Measurements from ENCODE around the gene RASSF5. TPM values are rescaled to one million over a fixed set of nuclear protein-coding genes. Genes with fewer than 3 reads are reported as not detected.
A peak's percentile ranks its signal among the peaks of the same experiment; 100 is the strongest.

RASSF5 gene
- total and polyA plus RNA-seq, 9 of the 15 experiments (the other 6 are each of a cell fraction or from before 2014, with no cell fraction given), result 6.1 to 41.0 (median 25.2) TPM

DNA sequence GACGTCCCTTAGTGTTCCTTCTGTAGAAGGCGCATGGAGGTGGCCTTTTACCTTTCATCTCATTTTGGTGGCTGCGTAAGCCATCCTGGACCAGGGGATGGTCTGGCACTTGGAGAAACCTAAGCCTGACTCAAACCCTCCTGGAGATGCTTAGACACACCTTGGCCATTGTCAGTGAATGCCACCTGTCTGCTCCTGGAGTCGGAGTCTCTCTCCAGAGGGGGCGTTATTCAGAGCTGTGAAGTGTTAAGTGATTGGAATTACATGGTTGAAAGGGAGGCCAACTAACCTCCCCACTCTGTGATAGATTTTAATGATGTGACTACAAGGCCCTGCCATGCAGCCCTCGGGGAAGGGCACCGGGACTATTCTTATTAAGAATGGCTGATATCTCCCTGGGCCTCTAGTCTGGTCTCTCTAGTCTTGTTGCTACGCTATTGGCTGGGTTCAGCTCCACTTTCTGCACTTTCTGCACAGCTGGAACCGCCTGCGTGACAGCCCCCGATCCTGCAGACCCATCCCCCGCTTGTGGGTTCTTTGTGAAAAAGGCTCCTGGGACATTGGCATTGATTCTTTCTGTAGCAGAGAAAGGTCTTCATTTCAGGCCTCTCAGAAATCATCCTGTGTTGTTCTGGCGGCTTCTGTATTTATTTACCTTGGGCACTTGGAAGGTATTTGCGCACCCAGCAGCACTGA lies 4.2 kb downstream of the RASSF5 start (continued):
- TF ChIP-seq, protein P1, sequence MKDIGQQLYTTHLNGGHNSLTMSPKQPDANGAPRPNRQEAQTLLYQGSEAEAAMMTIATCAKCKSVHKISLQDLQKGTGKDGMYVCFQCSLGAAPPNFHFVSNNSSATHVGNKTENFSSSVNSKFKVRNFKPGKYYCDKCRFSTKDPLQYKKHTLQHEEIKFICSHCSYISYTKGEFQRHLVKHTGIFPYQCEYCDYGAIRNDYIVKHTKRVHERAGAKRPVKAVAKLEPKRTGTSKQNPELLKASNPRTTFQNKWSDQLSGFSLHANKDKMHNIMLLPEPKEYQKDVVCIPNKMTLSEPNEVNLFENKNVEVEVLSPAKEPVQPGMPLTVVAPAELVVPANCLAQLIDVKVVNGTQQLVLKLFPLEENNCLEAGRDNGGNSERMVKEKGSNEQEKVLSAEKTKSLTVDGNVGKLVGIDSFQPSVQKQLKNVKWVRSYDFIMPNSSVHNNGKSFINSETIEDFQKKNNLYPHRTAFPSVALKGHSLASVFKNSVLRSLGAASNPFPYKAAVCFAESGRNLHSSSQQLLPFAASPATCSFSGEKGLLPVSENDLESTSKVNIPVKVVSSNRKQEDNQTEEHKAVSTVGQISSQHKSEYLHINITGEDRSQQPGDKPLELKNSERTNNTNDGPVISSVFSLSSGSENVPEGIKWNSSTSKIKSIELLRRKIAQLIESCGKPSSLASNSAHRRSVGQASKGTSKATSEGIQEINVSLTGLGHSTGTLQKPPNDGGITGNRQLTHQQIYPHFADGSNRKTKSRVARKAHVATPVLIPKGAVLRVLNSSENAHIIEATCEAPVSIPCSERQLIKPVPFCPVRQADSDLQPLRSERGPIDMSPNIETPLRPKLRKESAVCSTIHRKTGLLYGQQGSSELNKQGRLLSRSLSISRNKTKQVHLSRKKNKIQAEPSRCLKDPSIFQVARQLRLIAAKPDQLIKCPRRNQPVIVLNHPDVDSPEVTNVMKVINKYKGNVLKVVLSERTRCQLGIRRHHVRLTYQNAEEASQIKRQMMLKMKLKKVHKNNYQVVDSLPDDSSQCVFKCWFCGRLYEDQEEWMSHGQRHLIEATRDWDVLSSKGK (CRISPR knock-in tag; IDR thresholded peaks at IDR 0.05), result no peak
- TF ChIP-seq MYC (IDR thresholded peaks at IDR 0.05; ENCODE audit: low read depth, low read length), result no peak
- TF ChIP-seq MYC (CRISPR knock-in tag; IDR thresholded peaks at IDR 0.05; ENCODE audit: borderline replicate concordance, low read depth), result no peak
- peak; percentile 50; the same call in 1 of the 2 replicates for TF ChIP-seq FOXK1 (CRISPR knock-in tag; IDR thresholded peaks at IDR 0.05; ENCODE audit: borderline replicate concordance)
- TF ChIP-seq RFX7 (CRISPR knock-in tag; IDR thresholded peaks at IDR 0.05), result no peak
- TF ChIP-seq XRCC3 (IDR thresholded peaks at IDR 0.05), result no peak
- TF ChIP-seq, protein P2, sequence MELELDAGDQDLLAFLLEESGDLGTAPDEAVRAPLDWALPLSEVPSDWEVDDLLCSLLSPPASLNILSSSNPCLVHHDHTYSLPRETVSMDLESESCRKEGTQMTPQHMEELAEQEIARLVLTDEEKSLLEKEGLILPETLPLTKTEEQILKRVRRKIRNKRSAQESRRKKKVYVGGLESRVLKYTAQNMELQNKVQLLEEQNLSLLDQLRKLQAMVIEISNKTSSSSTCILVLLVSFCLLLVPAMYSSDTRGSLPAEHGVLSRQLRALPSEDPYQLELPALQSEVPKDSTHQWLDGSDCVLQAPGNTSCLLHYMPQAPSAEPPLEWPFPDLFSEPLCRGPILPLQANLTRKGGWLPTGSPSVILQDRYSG (tag; conservative IDR thresholded peaks at IDR 0.05; ENCODE audit: low read depth), result no peak
- TF ChIP-seq ZNF589 (CRISPR knock-in tag; IDR thresholded peaks at IDR 0.05; ENCODE audit: low read depth), result no peak
- TF ChIP-seq ZFP36 (IDR thresholded peaks at IDR 0.05; ENCODE audit: low read depth, low read length, partially characterized antibody), result no peak
- no peak for TF ChIP-seq ZNF639 (CRISPR knock-in tag; conservative IDR thresholded peaks at IDR 0.05 in 1 of 2, IDR thresholded peaks at IDR 0.05 in 1 of 2)
- no peak for TF ChIP-seq POLR2G (IDR thresholded peaks at IDR 0.05; ENCODE audit: low read depth, low read length)
- no peak for TF ChIP-seq SMARCA4 (IDR thresholded peaks at IDR 0.05)
- TF ChIP-seq CREB1 (IDR thresholded peaks at IDR 0.05), result no peak
- TF ChIP-seq CREB1 (CRISPR knock-in tag; IDR thresholded peaks at IDR 0.05), result no peak
- no peak for TF ChIP-seq RFX1 (IDR thresholded peaks at IDR 0.05)
- TF ChIP-seq EP300 (IDR thresholded peaks at IDR 0.05; ENCODE audit: low read length), result no peak
- TF ChIP-seq RHOXF2B (CRISPR knock-in tag; conservative IDR thresholded peaks at IDR 0.05), result no peak
- TF ChIP-seq, protein P3, sequence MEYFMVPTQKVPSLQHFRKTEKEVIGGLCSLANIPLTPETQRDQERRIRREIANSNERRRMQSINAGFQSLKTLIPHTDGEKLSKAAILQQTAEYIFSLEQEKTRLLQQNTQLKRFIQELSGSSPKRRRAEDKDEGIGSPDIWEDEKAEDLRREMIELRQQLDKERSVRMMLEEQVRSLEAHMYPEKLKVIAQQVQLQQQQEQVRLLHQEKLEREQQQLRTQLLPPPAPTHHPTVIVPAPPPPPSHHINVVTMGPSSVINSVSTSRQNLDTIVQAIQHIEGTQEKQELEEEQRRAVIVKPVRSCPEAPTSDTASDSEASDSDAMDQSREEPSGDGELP (CRISPR knock-in tag; IDR thresholded peaks at IDR 0.05; ENCODE audit: borderline replicate concordance), result peak; percentile 40; the same call in 1 of the 2 replicates
- TF ChIP-seq ZNF197 (CRISPR knock-in tag; IDR thresholded peaks at IDR 0.05; ENCODE audit: low read depth), result no peak
- TF ChIP-seq HMG20A (CRISPR knock-in tag; conservative IDR thresholded peaks at IDR 0.05), result no peak

All from K562 (cell line).